Esophagus muscularis mucosa (tissue), 4 donors: ENCODE results near the gene AJUBA. TPM values are rescaled to one million over a fixed set of nuclear protein-coding genes. Genes with fewer than 3 reads are reported as not detected.

Experiments
- DNase-seq: peaks from one replicate; pipeline ENCODE4 v3.0.0-alpha.2; 2017; ENCODE audit errors: extremely low spot score
- H3K27ac ChIP-seq, 4 donors: fragments of 200-600 bp; sonication (generic); replicated peaks in 1 of 4; 1 replicate in 3 of 4; 2 replicates in 1 of 4; pipeline ENCODE4 v1.5.1; 2016 to 2019; ENCODE audit warnings: mild to moderate bottlenecking in 1 of 4
- H3K27me3 ChIP-seq, 4 donors: fragments of 200-600 bp; sonication (generic); one replicate each; pipeline versions ENCODE4 v1.5.1 to v1.6.0; 2016 to 2019
- H3K36me3 ChIP-seq, 4 donors: fragments of 200-600 bp; sonication (generic); one replicate each; pipeline ENCODE4 v1.5.1; 2016 to 2019
- H3K4me1 ChIP-seq, 4 donors: fragments of 200-600 bp; sonication (generic); one replicate each; pipeline ENCODE4 v1.5.1; 2016 to 2019
- H3K4me3 ChIP-seq, 4 donors: fragments of 200-600 bp; sonication (generic); 1 replicate in 2 of 4; 2 replicates in 2 of 4; pipeline ENCODE4 v1.5.1; 2016 to 2019; ENCODE audit warnings: mild to moderate bottlenecking in 4 of 4, moderate library complexity in 1 of 4
- H3K9me3 ChIP-seq, 4 donors: fragments of 200-600 bp; sonication (generic); 1 replicate in 3 of 4; 2 replicates in 1 of 4; pipeline ENCODE4 v1.5.1; 2016 to 2019
- EP300 ChIP-seq: sonication (generic); formaldehyde crosslinking; IDR thresholded peaks from one replicate; pipeline ENCODE4 v1.6.1; 2017; ENCODE audit warnings: antibody characterized with exemption
- POLR2A ChIP-seq: fragments of 450-650 bp; IDR thresholded peaks from one replicate; pipeline ENCODE4 v1.6.1; 2017; ENCODE audit warnings: antibody characterized with exemption, moderate library complexity, mild to moderate bottlenecking, low read depth
- POLR2AphosphoS5 ChIP-seq, 2 donors: sonication (generic); formaldehyde crosslinking; IDR thresholded peaks; one replicate each; pipeline ENCODE4 v1.6.1; 2017; ENCODE audit warnings: antibody characterized with exemption in 2 of 2
- WGBS: methylation state at CpG from one replicate; pipeline ENCODE4 v1.1.5; 2018; 5-methylcytosine and 5-hydroxymethylcytosine counted together
- intact Hi-C: fragments of 100-400 bp; cut with DNase I; formaldehyde crosslinking; loops from one replicate; pipeline ENCODE4 v1.15.1; 2023
- total RNA-seq, 4 donors: library from RNA; depleted of rRNA; stranded (reverse); fragments of >200 nt; gene quantifications; one replicate each; pipeline versions ENCODE4 v1.1.0 to v1.2.1, GENCODE V29; 2016
- TF ChIP-seq, protein P1 (sequence below), 3 experiments: fragments of 200-600 bp in 2 of 3; fragments of 450-650 bp in 1 of 3; sonication (generic) in 2 of 3; IDR thresholded peaks; one replicate each; pipeline ENCODE4 v1.5.1; 2017 to 2019; ENCODE audit warnings: antibody characterized with exemption in 3 of 3, mild to moderate bottlenecking in 2 of 3, moderate library complexity in 1 of 3

AJUBA gene
- total RNA-seq, 4 donors from 2014 or later = 7.0 to 32.5 (median 17.9) TPM

DNA sequence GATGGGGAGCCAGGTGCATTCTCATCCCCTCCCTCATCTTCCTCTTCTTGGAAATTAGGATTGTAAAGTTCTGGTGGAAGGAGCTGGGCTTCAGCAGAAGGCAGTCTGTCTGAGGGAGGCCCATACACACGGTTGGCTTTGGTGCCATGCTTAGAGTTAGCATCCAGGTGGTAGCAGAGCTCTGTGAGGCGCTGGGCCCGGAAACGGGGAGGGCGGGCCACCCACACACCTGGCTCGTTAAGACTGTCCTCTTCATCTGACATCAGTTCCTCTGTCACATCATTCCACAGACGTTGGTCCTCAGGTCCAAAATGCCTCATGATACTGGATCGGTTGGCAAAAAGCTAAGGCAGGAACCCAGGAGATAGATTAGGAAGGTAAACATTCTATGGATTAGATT, 4.9 kb upstream of the AJUBA start:
- H3K4me1 ChIP-seq = peaks cover 4 to 13% (median 9%) of the 10 kb centered on the region in 4 donors
- no peaks in the 10 kb centered on the region for H3K27me3 ChIP-seq
- no peak for TF ChIP-seq POLR2AphosphoS5 (IDR thresholded peaks at IDR 0.05)
- no peak for TF ChIP-seq EP300
- TF ChIP-seq, protein P1, sequence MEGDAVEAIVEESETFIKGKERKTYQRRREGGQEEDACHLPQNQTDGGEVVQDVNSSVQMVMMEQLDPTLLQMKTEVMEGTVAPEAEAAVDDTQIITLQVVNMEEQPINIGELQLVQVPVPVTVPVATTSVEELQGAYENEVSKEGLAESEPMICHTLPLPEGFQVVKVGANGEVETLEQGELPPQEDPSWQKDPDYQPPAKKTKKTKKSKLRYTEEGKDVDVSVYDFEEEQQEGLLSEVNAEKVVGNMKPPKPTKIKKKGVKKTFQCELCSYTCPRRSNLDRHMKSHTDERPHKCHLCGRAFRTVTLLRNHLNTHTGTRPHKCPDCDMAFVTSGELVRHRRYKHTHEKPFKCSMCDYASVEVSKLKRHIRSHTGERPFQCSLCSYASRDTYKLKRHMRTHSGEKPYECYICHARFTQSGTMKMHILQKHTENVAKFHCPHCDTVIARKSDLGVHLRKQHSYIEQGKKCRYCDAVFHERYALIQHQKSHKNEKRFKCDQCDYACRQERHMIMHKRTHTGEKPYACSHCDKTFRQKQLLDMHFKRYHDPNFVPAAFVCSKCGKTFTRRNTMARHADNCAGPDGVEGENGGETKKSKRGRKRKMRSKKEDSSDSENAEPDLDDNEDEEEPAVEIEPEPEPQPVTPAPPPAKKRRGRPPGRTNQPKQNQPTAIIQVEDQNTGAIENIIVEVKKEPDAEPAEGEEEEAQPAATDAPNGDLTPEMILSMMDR (IDR thresholded peaks at IDR 0.05) = no peak
- TF ChIP-seq POLR2A = no peak
- intact Hi-C loops = loop anchor here (2.0 to 10.0 kb wide), 2 partner anchors 72 to 112 kb away; partner anchors contain the start of gene LRP10
- H3K4me3 ChIP-seq = no peak overlapping the region
- no peak for DNase-seq
- 79% methylated on average over 8 of the region's 8 CpGs for WGBS
- H3K27ac ChIP-seq = no peak overlapping the region
- no peaks in the 10 kb centered on the region for H3K9me3 ChIP-seq
- H3K36me3 ChIP-seq = peaks cover 0 to 35% (median 13%) of the 10 kb centered on the region in 4 donors

DNA sequence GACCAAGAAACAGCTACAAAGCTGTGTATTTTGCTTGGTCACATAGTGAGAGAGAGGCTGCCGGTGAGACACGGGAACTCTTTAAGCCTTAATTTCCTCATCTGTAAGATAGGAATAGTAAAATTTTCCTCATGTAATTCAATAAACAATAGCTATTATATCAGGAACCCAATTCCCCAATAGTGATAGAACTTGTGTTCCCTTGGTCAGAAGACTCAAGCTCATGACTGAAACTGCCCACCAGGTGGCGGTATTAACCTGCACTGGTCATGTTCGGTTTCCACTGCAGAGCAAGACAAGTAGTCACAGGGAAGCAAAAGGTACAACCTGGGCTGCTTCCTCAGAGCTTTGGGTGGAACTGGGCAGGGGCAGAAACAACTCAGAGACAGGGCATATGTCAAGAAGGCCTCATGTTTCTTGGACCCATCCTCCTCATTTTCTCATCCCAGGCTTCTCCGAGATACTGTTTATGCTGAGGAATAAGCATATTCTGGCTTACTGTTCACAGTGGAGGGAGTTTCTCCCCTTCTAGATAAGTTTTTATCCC, 4.2 kb upstream of the AJUBA start:
- H3K27ac ChIP-seq = no peak overlapping the region
- intact Hi-C loops = loop anchor here (2.0 to 10.0 kb wide), 2 partner anchors 72 to 112 kb away; partner anchors contain the start of gene LRP10
- 24% methylated on average over 5 of the region's 5 CpGs for WGBS
- DNase-seq = peak; percentile 97
- H3K36me3 ChIP-seq = peaks cover 0 to 34% (median 11%) of the 10 kb centered on the region in 4 donors
- peaks cover 4 to 20% (median 15%) of the 10 kb centered on the region in 4 donors for H3K4me1 ChIP-seq
- no peaks in the 10 kb centered on the region for H3K9me3 ChIP-seq
- TF ChIP-seq, protein P1 (IDR thresholded peaks at IDR 0.05) = peak; percentile 89 to 92 (median 91)
- TF ChIP-seq POLR2A = no peak
- peak in 1 of 2 donors; percentile 56 for TF ChIP-seq POLR2AphosphoS5 (IDR thresholded peaks at IDR 0.05)
- TF ChIP-seq EP300 = no peak
- H3K27me3 ChIP-seq = peaks cover 0 to 7% (median 0%) of the 10 kb centered on the region in 4 donors
- H3K4me3 ChIP-seq = no peak overlapping the region

GRCh38 chr14:22985894-22986507, 3.6 kb upstream of the AJUBA start:
- WGBS = 64% methylated on average over 2 of the region's 2 CpGs
- Histone ChIP-seq H3K27me3 (peaks cover 0 to 12% (median 0%) of the 10 kb centered on the region in 4 donors), H3K27ac (no peak overlapping the region), H3K4me1 (peaks cover 8 to 26% (median 21%) of the 10 kb centered on the region in 4 donors), H3K36me3 (peaks cover 0 to 28% (median 9%) of the 10 kb centered on the region in 4 donors), H3K9me3 (no peaks in the 10 kb centered on the region), H3K4me3 (no peak overlapping the region)
- TF ChIP-seq POLR2AphosphoS5 (IDR thresholded peaks at IDR 0.05) (no peak), POLR2A (no peak), EP300 (no peak)
- TF ChIP-seq, protein P1 (IDR thresholded peaks at IDR 0.05) = no peak
- no peak for DNase-seq
- intact Hi-C loops = loop anchor here (2.0 to 10.0 kb wide), 2 partner anchors 73 to 111 kb away; partner anchors contain the start of gene LRP10

DNA sequence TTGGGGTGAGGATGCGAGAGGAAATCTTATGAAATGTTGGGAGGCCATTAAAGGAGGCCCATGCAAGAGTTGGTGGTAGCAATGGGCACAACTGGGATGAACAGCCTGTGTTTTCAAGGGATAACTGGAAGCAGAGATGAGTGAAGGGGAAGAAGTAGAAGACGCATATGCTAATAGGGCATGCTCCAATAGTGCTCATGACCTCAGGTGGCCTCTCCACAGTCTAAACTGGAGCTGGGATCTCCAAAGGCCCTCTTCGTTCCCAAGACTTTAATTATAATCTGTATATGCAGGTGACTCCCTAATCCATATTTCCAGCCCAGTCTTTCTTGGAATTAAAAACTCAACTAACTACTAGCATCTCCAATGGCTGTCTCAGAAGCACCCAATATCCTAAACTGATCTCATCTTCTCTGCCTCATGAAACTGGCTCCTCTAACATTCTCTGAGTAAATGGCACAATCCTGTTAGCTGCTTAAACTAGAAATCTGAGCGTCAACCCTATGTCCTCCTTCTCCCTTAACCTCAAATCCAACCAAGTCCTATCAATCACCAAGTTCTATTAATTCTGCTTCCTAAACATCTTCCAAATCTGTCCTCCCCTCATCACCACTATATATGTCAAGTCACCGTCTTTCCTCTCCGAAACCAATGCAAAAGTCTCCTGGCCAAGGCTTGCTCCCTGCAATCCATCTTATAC, 2.8 kb upstream of the AJUBA start:
- Histone ChIP-seq H3K27me3 (peaks cover 0 to 18% (median 0%) of the 10 kb centered on the region in 4 donors), H3K4me3 (no peak overlapping the region), H3K27ac (no peak overlapping the region), H3K9me3 (no peaks in the 10 kb centered on the region), H3K4me1 (peaks cover 12 to 35% (median 30%) of the 10 kb centered on the region in 4 donors), H3K36me3 (peaks cover 0 to 25% (median 9%) of the 10 kb centered on the region in 4 donors)
- DNase-seq = no peak
- 89% methylated on average over 6 of the region's 6 CpGs for WGBS
- no peak for TF ChIP-seq EP300
- TF ChIP-seq, protein P1 (IDR thresholded peaks at IDR 0.05) = no peak
- TF ChIP-seq POLR2A = no peak
- TF ChIP-seq POLR2AphosphoS5 (IDR thresholded peaks at IDR 0.05) = no peak
- intact Hi-C loops = loop anchor here (5.0 to 10.0 kb wide), 2 partner anchors 53 to 110 kb away; partner anchors contain the start of gene LRP10
